Measurements from ENCODE around the gene KREMEN1. TPM values are rescaled to one million over a fixed set of nuclear protein-coding genes. Genes with fewer than 3 reads are reported as not detected.

Gene KREMEN1
- total and polyA plus RNA-seq, 7 donors = 7.7 to 68.2 (median 17.5) TPM

GRCh38 chr22:29197096-29197495 lies 124.3 kb downstream of the KREMEN1 start:
- ATAC-seq = no peak
- H3K4me1 ChIP-seq = no peaks in the 10 kb centered on the region
- 94 to 98% (median 96%) methylated on average over 3 of the region's 3 CpGs for WGBS, 3 donors

DNA sequence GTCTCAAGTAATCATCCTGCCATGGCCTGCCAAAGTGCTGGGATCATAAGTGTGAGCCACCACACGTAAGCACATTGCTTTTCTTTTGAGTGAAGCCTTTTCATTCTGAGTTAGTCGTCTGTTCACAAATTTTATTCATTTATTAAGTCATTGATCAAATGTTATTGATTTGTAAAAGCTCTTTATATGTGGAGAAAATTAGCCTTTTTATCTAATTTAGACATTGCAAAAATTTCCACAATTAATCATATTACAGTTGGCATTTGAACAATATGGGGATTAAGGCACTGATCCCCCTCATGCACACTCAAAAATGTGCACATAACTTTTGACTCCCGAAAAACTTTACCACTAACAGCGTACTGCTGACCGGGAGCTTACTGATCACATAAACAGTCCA lies 125.4 kb downstream of the KREMEN1 start:
- TF ChIP-seq, protein P1, sequence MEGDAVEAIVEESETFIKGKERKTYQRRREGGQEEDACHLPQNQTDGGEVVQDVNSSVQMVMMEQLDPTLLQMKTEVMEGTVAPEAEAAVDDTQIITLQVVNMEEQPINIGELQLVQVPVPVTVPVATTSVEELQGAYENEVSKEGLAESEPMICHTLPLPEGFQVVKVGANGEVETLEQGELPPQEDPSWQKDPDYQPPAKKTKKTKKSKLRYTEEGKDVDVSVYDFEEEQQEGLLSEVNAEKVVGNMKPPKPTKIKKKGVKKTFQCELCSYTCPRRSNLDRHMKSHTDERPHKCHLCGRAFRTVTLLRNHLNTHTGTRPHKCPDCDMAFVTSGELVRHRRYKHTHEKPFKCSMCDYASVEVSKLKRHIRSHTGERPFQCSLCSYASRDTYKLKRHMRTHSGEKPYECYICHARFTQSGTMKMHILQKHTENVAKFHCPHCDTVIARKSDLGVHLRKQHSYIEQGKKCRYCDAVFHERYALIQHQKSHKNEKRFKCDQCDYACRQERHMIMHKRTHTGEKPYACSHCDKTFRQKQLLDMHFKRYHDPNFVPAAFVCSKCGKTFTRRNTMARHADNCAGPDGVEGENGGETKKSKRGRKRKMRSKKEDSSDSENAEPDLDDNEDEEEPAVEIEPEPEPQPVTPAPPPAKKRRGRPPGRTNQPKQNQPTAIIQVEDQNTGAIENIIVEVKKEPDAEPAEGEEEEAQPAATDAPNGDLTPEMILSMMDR (IDR thresholded peaks at IDR 0.05) = no peak
- 92 to 93% (median 92%) methylated on average over 5 of the region's 5 CpGs for WGBS, 3 donors
- intact Hi-C loops (cut with DNase I) = no loop called here
- Histone ChIP-seq H3K4me3 (no peak overlapping the region), H3K27me3 (ENCODE audit: insufficient read depth in 3 of 3, low read length in 2 of 3) (no peaks in the 10 kb centered on the region), H3K36me3 (ENCODE audit: insufficient read depth in 1 of 2, low read depth in 1 of 2) (no peaks in the 10 kb centered on the region), H3K4me1 (no peaks in the 10 kb centered on the region), H3K27ac (no peak overlapping the region), H3K9me3 (peaks cover 3% of the 10 kb centered on the region)
- no peak for DNase-seq
- no peak for ATAC-seq

More at GRCh38 chr22:29197096-29197495, 124.3 kb downstream of the KREMEN1 start:
- Histone ChIP-seq H3K27me3 (ENCODE audit: insufficient read depth in 3 of 3, low read length in 2 of 3) (no peaks in the 10 kb centered on the region), H3K27ac (no peak overlapping the region), H3K4me3 (no peak overlapping the region), H3K9me3 (peaks cover 3% of the 10 kb centered on the region), H3K36me3 (ENCODE audit: insufficient read depth in 1 of 2, low read depth in 1 of 2) (no peaks in the 10 kb centered on the region)
- intact Hi-C loops (cut with DNase I) = no loop called here
- TF ChIP-seq, protein P1 (IDR thresholded peaks at IDR 0.05) = no peak
- no peak for DNase-seq

DNA sequence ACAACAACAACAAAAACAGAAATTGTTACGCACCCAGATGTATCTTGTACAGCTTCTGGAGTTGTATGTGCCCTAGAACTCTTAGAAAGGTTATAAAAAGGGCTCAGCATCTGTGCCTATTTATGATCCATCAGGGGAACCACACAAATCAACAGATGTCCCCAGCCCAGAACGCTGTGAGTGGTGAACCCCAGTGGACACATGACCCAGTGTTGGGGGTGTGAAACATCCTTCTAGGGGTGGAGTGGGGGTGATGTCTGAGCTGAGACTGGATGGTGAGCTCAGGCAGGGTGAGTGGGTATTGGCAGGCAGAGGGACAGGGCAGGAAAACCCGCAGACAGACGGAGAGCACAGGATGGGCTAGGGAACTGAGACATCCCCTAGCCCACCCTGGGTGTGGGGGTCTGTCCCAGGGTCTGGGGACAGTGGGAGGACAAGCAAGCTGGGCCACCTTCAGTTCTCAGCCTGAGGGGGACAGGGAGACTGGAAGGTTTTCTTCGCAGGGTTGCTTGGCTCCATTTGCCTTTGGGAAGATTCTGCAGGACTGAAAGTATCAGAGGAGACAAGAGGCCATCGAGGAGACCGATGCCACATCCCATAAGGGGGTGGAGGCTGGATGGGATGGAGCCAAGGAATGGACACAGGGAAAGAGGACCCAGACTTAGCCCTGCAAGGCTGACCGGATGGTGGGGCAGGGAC lies 127.0 kb downstream of the KREMEN1 start:
- intact Hi-C loops (cut with DNase I) = no loop called here
- Histone ChIP-seq H3K4me1 (no peaks in the 10 kb centered on the region), H3K9me3 (no peaks in the 10 kb centered on the region), H3K27ac (no peak overlapping the region), H3K27me3 (ENCODE audit: insufficient read depth in 3 of 3, low read length in 2 of 3) (no peaks in the 10 kb centered on the region), H3K36me3 (ENCODE audit: insufficient read depth in 1 of 2, low read depth in 1 of 2) (no peaks in the 10 kb centered on the region), H3K4me3 (no peak overlapping the region)
- WGBS, 3 donors = 73 to 75% (median 74%) methylated on average over 8 of the region's 8 CpGs
- ATAC-seq = no peak
- TF ChIP-seq, protein P1 (IDR thresholded peaks at IDR 0.05) = no peak
- no peak for DNase-seq

DNA sequence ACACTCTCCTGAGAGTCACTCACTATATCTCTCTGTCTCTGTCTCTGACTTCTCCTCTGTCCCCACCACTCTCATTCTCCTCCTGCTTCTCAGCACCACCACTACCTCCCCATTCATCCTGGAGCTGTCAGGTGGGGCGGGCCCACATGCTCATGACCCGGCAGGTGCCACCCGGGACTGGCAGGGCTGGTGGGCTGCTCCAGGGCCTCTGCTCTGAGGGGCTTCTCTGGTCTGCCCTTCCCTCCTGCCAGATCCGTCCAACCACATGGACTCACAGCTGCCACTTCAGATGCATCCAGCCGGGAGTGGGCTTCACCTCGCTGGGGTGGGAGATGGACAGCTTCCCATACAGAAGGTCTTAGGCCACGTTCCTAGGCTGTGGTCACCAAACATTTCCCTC lies 128.1 kb downstream of the KREMEN1 start:
- peaks cover 0 to 2% (median under 1%) of the 10 kb centered on the region in 3 donors for H3K27me3 ChIP-seq (ENCODE audit: insufficient read depth in 3 of 3, low read length in 2 of 3)
- 95 to 97% (median 96%) methylated on average over 7 of the region's 7 CpGs for WGBS, 3 donors
- intact Hi-C loops (cut with DNase I) = no loop called here
- H3K4me1 ChIP-seq = no peaks in the 10 kb centered on the region
- no peaks in the 10 kb centered on the region for H3K9me3 ChIP-seq
- DNase-seq (no peak), ATAC-seq (no peak)
- no peak overlapping the region for H3K27ac ChIP-seq
- TF ChIP-seq, protein P1 (IDR thresholded peaks at IDR 0.05) = no peak
- H3K36me3 ChIP-seq (ENCODE audit: insufficient read depth in 1 of 2, low read depth in 1 of 2) = no peaks in the 10 kb centered on the region
- H3K4me3 ChIP-seq = no peak overlapping the region

- H3K4me1 ChIP-seq = no peaks in the 10 kb centered on the region
- TF ChIP-seq, protein P1 (IDR thresholded peaks at IDR 0.05) = no peak
- peaks cover 0 to 7% (median 7%) of the 10 kb centered on the region in 3 donors for H3K27me3 ChIP-seq (ENCODE audit: insufficient read depth in 3 of 3, low read length in 2 of 3)
- ATAC-seq (no peak), DNase-seq (no peak)
- H3K9me3 ChIP-seq = no peaks in the 10 kb centered on the region
- WGBS, 3 donors = 66 to 69% (median 68%) methylated on average over 7 of the region's 7 CpGs
- no peak overlapping the region for H3K4me3 ChIP-seq
- no peaks in the 10 kb centered on the region for H3K36me3 ChIP-seq (ENCODE audit: insufficient read depth in 1 of 2, low read depth in 1 of 2)
- intact Hi-C loops (cut with DNase I) = no loop called here
- no peak overlapping the region for H3K27ac ChIP-seq
These were observed 128.9 kb downstream of the KREMEN1 start for GRCh38 chr22:29201782-29202181.
